Breast epithelium (tissue), 4 donors: Measurements from ENCODE around the gene RBP3. TPM values are rescaled to one million over a fixed set of nuclear protein-coding genes. Genes with fewer than 3 reads are reported as not detected.

Experiments used
- DNase-seq, 2 donors: peaks; one replicate each; pipeline ENCODE4 v3.0.0-alpha.2; 2019; ENCODE audit warnings: low spot score in 2 of 2
- H3K27ac ChIP-seq, 2 donors: fragments of 200-600 bp; sonication (generic) in 1 of 2; one replicate each; pipeline ENCODE4 v1.5.1; 2016 to 2019; ENCODE audit warnings: mild to moderate bottlenecking in 1 of 2
- H3K27me3 ChIP-seq, 2 donors: fragments of 200-600 bp; sonication (generic) in 1 of 2; one replicate each; pipeline versions ENCODE4 v1.5.1 to v1.6.0; 2017 to 2019; ENCODE audit warnings: control low read depth in 1 of 2, mild to moderate bottlenecking in 1 of 2
- H3K36me3 ChIP-seq: fragments of 200-600 bp; one replicate; pipeline ENCODE4 v1.5.1; 2019
- H3K4me1 ChIP-seq, 2 donors: fragments of 200-600 bp; sonication (generic); one replicate each; pipeline ENCODE4 v1.5.1; 2016 to 2019; ENCODE audit warnings: control low read depth in 1 of 2
- H3K4me3 ChIP-seq, 3 donors: fragments of 200-600 bp; sonication (generic); 1 replicate in 2 of 3; 2 replicates in 1 of 3; pipeline ENCODE4 v1.5.1; 2016 to 2019; ENCODE audit warnings: mild to moderate bottlenecking in 3 of 3, moderate library complexity in 2 of 3
- H3K9me3 ChIP-seq, 2 donors: fragments of 200-600 bp; sonication (generic) in 1 of 2; one replicate each; pipeline ENCODE4 v1.5.1; 2016 to 2019; ENCODE audit warnings: control low read depth in 1 of 2
- POLR2A ChIP-seq: fragments of 450-650 bp; IDR thresholded peaks from one replicate; pipeline ENCODE4 v1.6.1; 2016; ENCODE audit warnings: antibody characterized with exemption, mild to moderate bottlenecking, moderate library complexity
- POLR2AphosphoS5 ChIP-seq, 3 donors: sonication (generic); formaldehyde crosslinking; IDR thresholded peaks; one replicate each; pipeline ENCODE4 v1.6.1; 2017; ENCODE audit warnings: antibody characterized with exemption in 3 of 3
- intact Hi-C: fragments of 100-400 bp; cut with DNase I; formaldehyde crosslinking; loops from one replicate; pipeline ENCODE4 v1.15.1; 2023; ENCODE audit warnings: low total_unique reads
- total RNA-seq, 3 donors: library from RNA; depleted of rRNA; stranded (reverse); fragments of >200 nt; gene quantifications; one replicate each; pipeline ENCODE4 v1.1.0, GENCODE V29; 2016
- TF ChIP-seq, protein P1 (sequence below), 3 donors: fragments of 450-650 bp; IDR thresholded peaks; one replicate each; pipeline ENCODE4 v1.5.1; 2016 to 2017; ENCODE audit warnings: antibody characterized with exemption in 3 of 3, mild to moderate bottlenecking in 3 of 3, moderate library complexity in 3 of 3

RBP3 gene
- total RNA-seq, 3 donors from 2014 or later: not detected

- intact Hi-C loops: no loop called here
Observed at GRCh38 chr10:47379445-47379785, 31.3 kb downstream of the RBP3 start.

GRCh38 chr10:47379901-47380300 lies 31.7 kb downstream of the RBP3 start:
- Histone ChIP-seq H3K9me3 (no peaks in the 10 kb centered on the region), H3K27ac (no peak overlapping the region), H3K4me3 (no peak overlapping the region), H3K36me3 (no peaks in the 10 kb centered on the region), H3K4me1 (no peaks in the 10 kb centered on the region), H3K27me3 (no peaks in the 10 kb centered on the region)
- intact Hi-C loops: no loop called here
- TF ChIP-seq POLR2A: no peak
- no peak for TF ChIP-seq POLR2AphosphoS5 (IDR thresholded peaks at IDR 0.05)
- TF ChIP-seq, protein P1, sequence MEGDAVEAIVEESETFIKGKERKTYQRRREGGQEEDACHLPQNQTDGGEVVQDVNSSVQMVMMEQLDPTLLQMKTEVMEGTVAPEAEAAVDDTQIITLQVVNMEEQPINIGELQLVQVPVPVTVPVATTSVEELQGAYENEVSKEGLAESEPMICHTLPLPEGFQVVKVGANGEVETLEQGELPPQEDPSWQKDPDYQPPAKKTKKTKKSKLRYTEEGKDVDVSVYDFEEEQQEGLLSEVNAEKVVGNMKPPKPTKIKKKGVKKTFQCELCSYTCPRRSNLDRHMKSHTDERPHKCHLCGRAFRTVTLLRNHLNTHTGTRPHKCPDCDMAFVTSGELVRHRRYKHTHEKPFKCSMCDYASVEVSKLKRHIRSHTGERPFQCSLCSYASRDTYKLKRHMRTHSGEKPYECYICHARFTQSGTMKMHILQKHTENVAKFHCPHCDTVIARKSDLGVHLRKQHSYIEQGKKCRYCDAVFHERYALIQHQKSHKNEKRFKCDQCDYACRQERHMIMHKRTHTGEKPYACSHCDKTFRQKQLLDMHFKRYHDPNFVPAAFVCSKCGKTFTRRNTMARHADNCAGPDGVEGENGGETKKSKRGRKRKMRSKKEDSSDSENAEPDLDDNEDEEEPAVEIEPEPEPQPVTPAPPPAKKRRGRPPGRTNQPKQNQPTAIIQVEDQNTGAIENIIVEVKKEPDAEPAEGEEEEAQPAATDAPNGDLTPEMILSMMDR (IDR thresholded peaks at IDR 0.05): no peak
- peak in 1 of 2 donors; percentile 4 for DNase-seq

More at GRCh38 chr10:47379445-47379785, 31.3 kb downstream of the RBP3 start:
- no peak for TF ChIP-seq POLR2AphosphoS5 (IDR thresholded peaks at IDR 0.05)
- no peak for TF ChIP-seq POLR2A
- TF ChIP-seq, protein P1 (IDR thresholded peaks at IDR 0.05): no peak
- Histone ChIP-seq H3K9me3 (no peaks in the 10 kb centered on the region), H3K27me3 (no peaks in the 10 kb centered on the region), H3K36me3 (no peaks in the 10 kb centered on the region), H3K4me3 (no peak overlapping the region), H3K4me1 (no peaks in the 10 kb centered on the region), H3K27ac (no peak overlapping the region)
- peak in 1 of 2 donors; percentile 7 for DNase-seq

GRCh38 chr10:47380341-47381102 lies 32.4 kb downstream of the RBP3 start:
- no peaks in the 10 kb centered on the region for H3K4me1 ChIP-seq
- no peaks in the 10 kb centered on the region for H3K36me3 ChIP-seq
- no peaks in the 10 kb centered on the region for H3K27me3 ChIP-seq
- TF ChIP-seq POLR2AphosphoS5 (IDR thresholded peaks at IDR 0.05): no peak
- TF ChIP-seq, protein P1 (IDR thresholded peaks at IDR 0.05): no peak
- no peak for TF ChIP-seq POLR2A
- H3K27ac ChIP-seq: no peak overlapping the region
- intact Hi-C loops: no loop called here
- DNase-seq: peak in 1 of 2 donors; percentile 5
- H3K9me3 ChIP-seq: no peaks in the 10 kb centered on the region
- no peak overlapping the region for H3K4me3 ChIP-seq

- DNase-seq: no peak
- no peak overlapping the region for H3K4me3 ChIP-seq
- no peak for TF ChIP-seq POLR2A
- H3K27me3 ChIP-seq: no peaks in the 10 kb centered on the region
- no peaks in the 10 kb centered on the region for H3K9me3 ChIP-seq
- no peaks in the 10 kb centered on the region for H3K36me3 ChIP-seq
- H3K27ac ChIP-seq: no peak overlapping the region
- intact Hi-C loops: no loop called here
- no peaks in the 10 kb centered on the region for H3K4me1 ChIP-seq
Observed at GRCh38 chr10:47381103-47381395, 32.9 kb downstream of the RBP3 start.

DNA sequence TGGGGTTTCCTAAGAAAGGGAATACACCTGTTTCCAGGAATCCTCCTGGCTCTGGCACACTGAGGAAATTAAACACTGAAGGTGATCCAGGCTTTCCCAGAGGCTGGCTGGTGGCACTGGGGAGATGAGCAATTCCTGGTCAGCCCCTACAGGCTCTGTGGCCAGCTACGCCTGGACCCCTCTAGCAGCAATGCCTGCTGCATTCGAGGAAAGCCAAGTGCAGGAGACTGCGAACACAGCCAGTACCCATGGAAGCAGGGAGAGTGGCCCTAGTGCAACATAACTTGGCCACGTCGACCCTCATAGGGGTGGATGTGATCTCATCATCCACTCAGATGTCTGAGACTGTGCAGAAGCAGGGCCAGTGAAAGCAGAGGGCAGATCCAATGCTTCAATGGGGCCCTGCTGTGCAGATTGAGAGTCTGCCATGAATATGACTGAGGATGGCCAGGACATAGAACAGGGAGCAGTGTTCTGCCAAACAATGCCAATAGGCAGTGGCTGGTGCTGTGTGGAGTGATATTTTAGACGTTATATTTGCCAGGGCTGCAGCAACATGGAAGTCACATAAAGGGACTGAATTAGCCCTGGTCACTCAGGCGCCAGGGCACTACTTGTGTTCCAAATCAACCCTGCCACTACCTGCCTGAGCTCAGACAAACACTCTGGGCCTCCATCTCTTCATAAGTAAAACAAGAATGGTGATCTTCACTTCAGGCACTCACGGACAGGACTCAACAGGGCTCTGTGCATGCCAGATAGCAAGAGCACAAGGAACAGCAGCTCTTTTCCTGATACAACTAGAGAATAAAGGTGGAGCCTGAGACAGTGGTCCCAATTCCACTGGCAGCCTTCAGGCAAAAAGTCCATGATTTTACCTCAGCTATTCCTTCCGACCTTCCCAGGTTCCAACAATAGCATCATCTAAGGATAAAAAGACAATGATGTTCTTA lies 33.5 kb downstream of the RBP3 start:
- Histone ChIP-seq H3K27me3 (no peaks in the 10 kb centered on the region), H3K27ac (no peak overlapping the region), H3K36me3 (no peaks in the 10 kb centered on the region), H3K9me3 (no peaks in the 10 kb centered on the region), H3K4me1 (no peaks in the 10 kb centered on the region), H3K4me3 (no peak overlapping the region)
- intact Hi-C loops: no loop called here
- TF ChIP-seq, protein P1 (IDR thresholded peaks at IDR 0.05): no peak
- no peak for TF ChIP-seq POLR2AphosphoS5 (IDR thresholded peaks at IDR 0.05)
- TF ChIP-seq POLR2A: no peak
- no peak for DNase-seq
